ENCODE measurements around the gene DAB2IP.

DNA sequence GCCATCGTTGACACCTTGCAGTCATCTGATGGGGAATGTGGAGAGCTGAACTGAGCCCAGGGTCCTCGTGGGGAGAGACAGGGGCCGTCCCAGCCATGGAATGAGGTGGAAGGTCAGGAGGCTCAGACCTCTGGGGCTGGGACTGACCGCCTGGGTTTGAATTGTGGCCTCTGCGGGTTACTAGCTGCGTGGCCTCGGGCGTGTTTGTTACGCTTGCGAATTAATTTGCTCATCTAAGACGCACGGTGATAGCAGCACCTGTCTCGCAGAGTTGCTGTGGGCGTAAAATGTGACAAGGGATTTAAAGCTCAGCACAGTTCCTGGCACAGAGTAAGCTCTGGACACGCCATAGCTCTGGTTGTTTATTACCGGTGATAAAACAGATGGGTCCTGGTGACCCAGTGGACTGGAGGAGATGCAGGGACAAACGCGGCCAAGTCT, 19.4 kb upstream of the DAB2IP start:
- TF ChIP-seq, protein P1, sequence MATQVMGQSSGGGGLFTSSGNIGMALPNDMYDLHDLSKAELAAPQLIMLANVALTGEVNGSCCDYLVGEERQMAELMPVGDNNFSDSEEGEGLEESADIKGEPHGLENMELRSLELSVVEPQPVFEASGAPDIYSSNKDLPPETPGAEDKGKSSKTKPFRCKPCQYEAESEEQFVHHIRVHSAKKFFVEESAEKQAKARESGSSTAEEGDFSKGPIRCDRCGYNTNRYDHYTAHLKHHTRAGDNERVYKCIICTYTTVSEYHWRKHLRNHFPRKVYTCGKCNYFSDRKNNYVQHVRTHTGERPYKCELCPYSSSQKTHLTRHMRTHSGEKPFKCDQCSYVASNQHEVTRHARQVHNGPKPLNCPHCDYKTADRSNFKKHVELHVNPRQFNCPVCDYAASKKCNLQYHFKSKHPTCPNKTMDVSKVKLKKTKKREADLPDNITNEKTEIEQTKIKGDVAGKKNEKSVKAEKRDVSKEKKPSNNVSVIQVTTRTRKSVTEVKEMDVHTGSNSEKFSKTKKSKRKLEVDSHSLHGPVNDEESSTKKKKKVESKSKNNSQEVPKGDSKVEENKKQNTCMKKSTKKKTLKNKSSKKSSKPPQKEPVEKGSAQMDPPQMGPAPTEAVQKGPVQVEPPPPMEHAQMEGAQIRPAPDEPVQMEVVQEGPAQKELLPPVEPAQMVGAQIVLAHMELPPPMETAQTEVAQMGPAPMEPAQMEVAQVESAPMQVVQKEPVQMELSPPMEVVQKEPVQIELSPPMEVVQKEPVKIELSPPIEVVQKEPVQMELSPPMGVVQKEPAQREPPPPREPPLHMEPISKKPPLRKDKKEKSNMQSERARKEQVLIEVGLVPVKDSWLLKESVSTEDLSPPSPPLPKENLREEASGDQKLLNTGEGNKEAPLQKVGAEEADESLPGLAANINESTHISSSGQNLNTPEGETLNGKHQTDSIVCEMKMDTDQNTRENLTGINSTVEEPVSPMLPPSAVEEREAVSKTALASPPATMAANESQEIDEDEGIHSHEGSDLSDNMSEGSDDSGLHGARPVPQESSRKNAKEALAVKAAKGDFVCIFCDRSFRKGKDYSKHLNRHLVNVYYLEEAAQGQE (IDR thresholded peaks at IDR 0.05; ENCODE audit: low read depth): no peak
- TF ChIP-seq EGR1 (IDR thresholded peaks at IDR 0.05; ENCODE audit: low read depth): no peak
- TF ChIP-seq POLR2A (IDR thresholded peaks at IDR 0.05; ENCODE audit: borderline replicate concordance, extremely low read depth, insufficient read depth, insufficient read length): no peak
- no peak for TF ChIP-seq CTCF (IDR thresholded peaks at IDR 0.05 in 2 of 3, conservative IDR thresholded peaks at IDR 0.05 in 1 of 3; ENCODE audit: borderline replicate concordance in 1 of 3, insufficient read depth in 1 of 3, low read depth in 2 of 3, low read length in 2 of 3)
- TF ChIP-seq EZH2phosphoT487 (IDR thresholded peaks at IDR 0.05; ENCODE audit: borderline replicate concordance): no peak
- TF ChIP-seq EZH2 (IDR thresholded peaks at IDR 0.05): no peak
- TF ChIP-seq CEBPB (IDR thresholded peaks at IDR 0.05; ENCODE audit: low read depth): no peak
- no peak for TF ChIP-seq JUND (IDR thresholded peaks at IDR 0.05)
- TF ChIP-seq SP1 (IDR thresholded peaks at IDR 0.05; ENCODE audit: low read depth): no peak
- no peak for TF ChIP-seq ZNF274 (IDR thresholded peaks at IDR 0.05; ENCODE audit: low read depth, low read length)
- TF ChIP-seq SRF (IDR thresholded peaks at IDR 0.05; ENCODE audit: low read depth): no peak
- no peak for TF ChIP-seq POLR2AphosphoS5 (IDR thresholded peaks at IDR 0.05; ENCODE audit: low read depth, low read length)

Data from HCT116 (cell line).